WERI-Rb-1 (cell line): ENCODE measurements around the gene AP3B1.

Experiments
- DNase-seq: peaks from one replicate; pipeline ENCODE4 v3.0.0-alpha.2; 2020
- H3K27ac ChIP-seq: fragments of 250-450 bp; sonication (Bioruptor Pico); 2 replicates; pipeline ENCODE4 v1.5.1; 2020; ENCODE audit warnings: mild to moderate bottlenecking, moderate library complexity
- H3K27me3 ChIP-seq: fragments of 250-450 bp; sonication (Bioruptor Pico); 2 replicates; pipeline ENCODE4 v1.5.1; 2021; ENCODE audit warnings: mild to moderate bottlenecking, low read depth, moderate library complexity; ENCODE audit not compliant: insufficient read depth, severe bottlenecking
- H3K36me3 ChIP-seq: fragments of 250-450 bp; sonication (Bioruptor Pico); 2 replicates; pipeline ENCODE4 v1.5.1; 2020; ENCODE audit warnings: mild to moderate bottlenecking, moderate library complexity
- H3K4me3 ChIP-seq: 2 replicates; pipeline ENCODE4 v1.5.1; 2011; ENCODE audit warnings: low read depth, mild to moderate bottlenecking, control low read depth, low read length
- H3K9me3 ChIP-seq: fragments of 250-450 bp; sonication (Bioruptor Pico); 2 replicates; pipeline ENCODE4 v1.5.1; 2021; ENCODE audit warnings: mild to moderate bottlenecking, moderate library complexity; ENCODE audit not compliant: severe bottlenecking
- CTCF ChIP-seq: IDR thresholded peaks from 2 replicates; pipeline ENCODE4 v1.5.1; 2011; ENCODE audit warnings: low read depth, mild to moderate bottlenecking, control low read depth, inconsistent platforms, low read length

The AP3B1 gene

GRCh38 chr5:78271766-78272165, 22.7 kb downstream of the AP3B1 start:
- no peak overlapping the region for H3K27ac ChIP-seq
- no peak for TF ChIP-seq CTCF

GRCh38 chr5:78269088-78269703, 25.3 kb downstream of the AP3B1 start:
- Histone ChIP-seq H3K27ac (no peak overlapping the region), H3K4me3 (no peak overlapping the region), H3K36me3 (peaks cover 10% of the 10 kb centered on the region), H3K9me3 (no peaks in the 10 kb centered on the region), H3K27me3 (no peaks in the 10 kb centered on the region)
- no peak for DNase-seq
- no peak for TF ChIP-seq CTCF

More at GRCh38 chr5:78271766-78272165, 22.7 kb downstream of the AP3B1 start:
- DNase-seq = no peak
- Histone ChIP-seq H3K27me3 (no peaks in the 10 kb centered on the region), H3K4me3 (no peak overlapping the region), H3K9me3 (no peaks in the 10 kb centered on the region), H3K36me3 (peaks cover 4% of the 10 kb centered on the region; the same call in 1 of the 2 replicates)

DNA sequence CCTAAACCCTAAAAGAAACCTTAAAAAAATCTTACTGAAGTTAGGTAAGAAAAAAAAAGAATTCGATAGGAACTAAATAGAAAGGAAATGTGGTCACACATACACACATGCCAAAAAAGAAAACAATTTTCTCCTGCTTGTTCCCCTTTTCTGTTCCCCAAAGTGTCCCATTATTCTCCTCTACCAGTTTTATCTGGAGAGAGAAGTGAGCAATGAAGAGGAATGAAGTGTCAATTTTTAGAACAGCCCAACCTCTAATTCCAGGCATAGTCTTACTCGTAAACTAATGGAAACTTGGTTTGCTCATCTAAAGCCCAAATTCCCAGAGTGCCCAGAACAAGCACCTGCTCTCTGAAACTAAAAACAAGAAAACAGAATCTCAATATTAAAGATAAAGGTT, 26.1 kb downstream of the AP3B1 start:
- TF ChIP-seq CTCF = no peak

DNA sequence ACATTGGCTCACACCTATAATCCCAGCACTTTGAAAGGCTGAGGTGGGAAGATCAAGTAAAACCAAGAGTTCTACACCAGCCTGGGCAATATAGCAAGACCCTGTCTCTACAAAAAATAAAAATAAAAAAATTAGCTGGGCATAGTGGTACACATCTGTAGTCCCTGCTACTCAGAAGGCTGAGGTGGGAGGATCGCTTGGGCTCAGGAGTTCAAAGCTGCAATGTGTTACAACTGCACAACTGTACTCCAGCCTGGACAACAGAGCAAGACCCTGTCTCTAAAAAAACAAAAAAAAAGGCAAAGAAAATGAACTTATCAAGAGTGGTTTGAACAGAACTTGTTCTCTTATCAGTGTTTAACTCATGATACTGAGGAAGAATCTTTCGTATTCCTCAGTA, 29.3 kb downstream of the AP3B1 start:
- peaks cover 20% of the 10 kb centered on the region for H3K36me3 ChIP-seq
- H3K27ac ChIP-seq = no peak overlapping the region
- TF ChIP-seq CTCF = no peak
- no peaks in the 10 kb centered on the region for H3K9me3 ChIP-seq
- H3K4me3 ChIP-seq = no peak overlapping the region
- no peaks in the 10 kb centered on the region for H3K27me3 ChIP-seq
- DNase-seq = no peak

More for the DNA sequence above, 26.1 kb downstream of the AP3B1 start:
- no peak overlapping the region for H3K27ac ChIP-seq
- DNase-seq = no peak
- H3K4me3 ChIP-seq = no peak overlapping the region
- H3K27me3 ChIP-seq = no peaks in the 10 kb centered on the region
- H3K9me3 ChIP-seq = no peaks in the 10 kb centered on the region
- peaks cover 16% of the 10 kb centered on the region for H3K36me3 ChIP-seq

DNA sequence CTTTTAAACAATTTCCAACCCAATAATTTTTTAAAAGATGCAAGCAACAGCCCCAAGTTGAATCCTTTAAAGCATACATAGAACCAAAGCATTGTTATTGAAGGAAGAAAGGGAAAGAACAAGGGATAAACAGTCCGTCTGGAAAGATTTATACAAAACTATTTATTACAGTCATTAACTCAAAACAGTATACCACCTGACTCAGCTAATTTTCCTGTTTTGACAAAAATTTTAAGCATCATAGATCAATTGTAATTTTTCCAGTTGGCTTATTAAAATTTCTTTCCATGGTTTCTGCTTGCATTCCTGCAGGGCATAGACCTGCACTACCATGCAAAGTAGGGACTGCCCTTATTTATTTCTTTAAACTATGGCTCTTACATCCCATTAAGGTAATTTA, 29.9 kb downstream of the AP3B1 start:
- peaks cover 20% of the 10 kb centered on the region for H3K36me3 ChIP-seq
- no peak for TF ChIP-seq CTCF

GRCh38 chr5:78260771-78261170, 33.7 kb downstream of the AP3B1 start:
- H3K4me3 ChIP-seq = no peak overlapping the region
- H3K36me3 ChIP-seq = peaks cover 14% of the 10 kb centered on the region
- no peaks in the 10 kb centered on the region for H3K9me3 ChIP-seq
- no peak for DNase-seq
- no peak overlapping the region for H3K27ac ChIP-seq
- no peak for TF ChIP-seq CTCF
- no peaks in the 10 kb centered on the region for H3K27me3 ChIP-seq

More for the DNA sequence above, 29.9 kb downstream of the AP3B1 start:
- no peaks in the 10 kb centered on the region for H3K9me3 ChIP-seq
- H3K27me3 ChIP-seq = no peaks in the 10 kb centered on the region
- DNase-seq = no peak
- no peak overlapping the region for H3K27ac ChIP-seq
- no peak overlapping the region for H3K4me3 ChIP-seq
